ENCODE measurements around the gene NME5.
A peak's percentile ranks its signal among the peaks of the same experiment; 100 is the strongest.
"Not testable (repeated sequence)": the region's sequence is repeated elsewhere in the genome, so short reads cannot be mapped to it uniquely, and the experiment has no call there.

NME5 gene

GRCh38 chr5:138138949-138139780 lies at the start of gene NME5:
Gene NME5 (minus strand): TSS chr5:138139428. CDS start chr5:138138780, 648 bp downstream.
- DNase-seq (ENCODE audit: low read depth), result no peak

GRCh38 chr5:138188626-138189025 lies 49.4 kb upstream of the NME5 start:
- no peak for DNase-seq (ENCODE audit: low read depth)

GRCh38 chr5:138186002-138186447 lies 46.8 kb upstream of the NME5 start:
- no peak for DNase-seq (ENCODE audit: low read depth)

- no peak for DNase-seq (ENCODE audit: low read depth)
These were observed 43.6 kb upstream of the NME5 start for GRCh38 chr5:138182808-138183207.

- no peak for DNase-seq (ENCODE audit: low read depth)
These were observed 41.6 kb upstream of the NME5 start for GRCh38 chr5:138180841-138181240.

GRCh38 chr5:138180183-138180782 lies 41.1 kb upstream of the NME5 start:
- no peak for DNase-seq (ENCODE audit: low read depth)

GRCh38 chr5:138179277-138179857 lies 40.1 kb upstream of the NME5 start:
- DNase-seq (ENCODE audit: low read depth), result no peak

- peak; percentile 81 for DNase-seq (ENCODE audit: low read depth)
These were observed 39.5 kb upstream of the NME5 start, which contains the start of the genes BRD8 and KIF20A for GRCh38 chr5:138178516-138179276. Gene BRD8 (minus strand): TSS chr5:138178630. CDS start chr5:138178614, 16 bp downstream. Gene KIF20A (plus strand): TSS chr5:138179112. CDS start chr5:138179681, 569 bp downstream.

GRCh38 chr5:138177941-138178515 lies 38.8 kb upstream of the NME5 start:
- no peak for DNase-seq (ENCODE audit: low read depth)

GRCh38 chr5:138170299-138170698 lies 31.1 kb upstream of the NME5 start:
- no peak for DNase-seq (ENCODE audit: low read depth)

- no peak for DNase-seq (ENCODE audit: low read depth)
These were observed 29.9 kb upstream of the NME5 start for GRCh38 chr5:138169124-138169523.

- DNase-seq (ENCODE audit: low read depth), result no peak
These were observed 24.5 kb upstream of the NME5 start for GRCh38 chr5:138163721-138164120.

GRCh38 chr5:138160706-138161105 lies 21.5 kb upstream of the NME5 start:
- DNase-seq (ENCODE audit: low read depth), result no peak

GRCh38 chr5:138159666-138160065 lies 20.4 kb upstream of the NME5 start:
- no peak for DNase-seq (ENCODE audit: low read depth)

- DNase-seq (ENCODE audit: low read depth), result no peak
These were observed 18.4 kb upstream of the NME5 start for GRCh38 chr5:138157626-138158025.

- not testable (repeated sequence) for DNase-seq (ENCODE audit: low read depth)
These were observed 16.7 kb upstream of the NME5 start for GRCh38 chr5:138155977-138156376.

- no peak for DNase-seq (ENCODE audit: low read depth)
These were observed 10.3 kb upstream of the NME5 start for GRCh38 chr5:138149530-138149929.

GRCh38 chr5:138148811-138149210 lies 9.6 kb upstream of the NME5 start:
- no peak for DNase-seq (ENCODE audit: low read depth)

- DNase-seq (ENCODE audit: low read depth), result not testable (repeated sequence)
These were observed 4.3 kb upstream of the NME5 start for GRCh38 chr5:138143578-138143977.

GRCh38 chr5:138141734-138142133 lies 2.5 kb upstream of the NME5 start:
- no peak for DNase-seq (ENCODE audit: low read depth)

- DNase-seq (ENCODE audit: low read depth), result no peak
These were observed 1.0 kb upstream of the NME5 start for GRCh38 chr5:138140268-138140667.

- DNase-seq (ENCODE audit: low read depth), result no peak
These were observed 508 bp upstream of the NME5 start for GRCh38 chr5:138139781-138140090.
